Posterior cingulate gyrus (tissue), 11 donors: ENCODE measurements around the gene NVL.

Experiments
- DNase-seq, 10 donors: peaks; one replicate each; pipeline versions ENCODE4 v3.0.0 to v3.0.0-alpha.2; 2020 to 2021; ENCODE audit warnings: mixed read lengths in 3 of 10
- intact Hi-C: fragments of 100-400 bp; cut with DNase I; formaldehyde crosslinking; loops from one replicate; pipeline ENCODE4 v1.15.1; 2023

NVL gene

DNA sequence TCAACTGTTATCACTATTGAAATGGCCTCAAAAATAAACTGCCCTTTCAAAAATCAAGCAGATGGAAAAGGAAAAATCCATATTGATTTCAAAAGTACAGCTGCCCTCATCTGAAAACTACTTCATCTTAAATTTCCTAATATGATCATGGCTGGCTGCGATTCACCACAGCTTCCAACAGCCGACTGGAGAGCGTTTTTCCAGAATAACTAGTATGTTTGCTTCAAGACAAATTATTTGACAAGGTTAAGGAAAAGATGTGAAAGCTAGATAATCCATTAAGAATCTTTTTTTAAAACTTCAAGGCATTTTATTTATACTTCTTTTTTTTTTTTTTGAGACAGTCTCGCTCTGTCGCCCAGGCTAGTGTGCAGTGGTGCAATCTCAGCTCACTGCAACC is 151.1 kb downstream of the NVL start:
- no peak for DNase-seq
- intact Hi-C loops, result no loop called here

DNA sequence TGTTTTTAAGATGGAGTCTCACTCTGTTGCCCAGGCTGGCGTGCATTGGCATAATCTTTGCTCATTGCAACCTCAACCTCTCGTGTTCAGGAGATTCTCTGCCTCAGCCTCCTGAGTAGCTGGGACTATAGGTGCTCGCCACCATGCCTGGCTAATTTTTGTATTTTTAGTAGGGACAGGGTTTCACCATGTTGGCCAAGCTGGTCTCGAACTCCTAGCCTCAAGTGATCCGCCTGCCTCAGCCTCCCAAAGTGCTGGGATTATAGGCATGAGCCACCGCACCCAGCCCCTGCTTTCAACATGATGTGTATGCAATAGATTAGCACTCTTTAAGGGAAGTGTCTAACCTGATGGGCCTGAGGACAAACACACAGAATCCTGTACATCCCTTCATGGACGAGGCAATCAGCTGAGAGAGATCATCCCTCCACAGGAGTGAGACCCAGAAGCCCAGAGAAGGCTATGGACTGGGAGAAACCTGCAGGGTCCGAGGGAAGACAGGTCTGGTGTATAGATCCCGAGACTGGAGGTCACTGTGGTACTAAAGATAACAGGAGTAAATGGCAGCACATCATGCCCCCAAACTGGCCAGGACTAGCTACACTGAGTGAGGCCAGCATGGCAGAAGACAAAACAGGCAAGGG is 152.5 kb downstream of the NVL start:
- intact Hi-C loops, result no loop called here
- no peak for DNase-seq
